Memory B cell (primary cell): Measurements from ENCODE around the gene DPYSL3.
"Not testable (repeated sequence)": the region's sequence is repeated elsewhere in the genome, so short reads cannot be mapped to it uniquely, and the experiment has no call there.

Experiments used
- ATAC-seq: fragments of 150-1000 bp; cut with Tn5 transposase; 2 replicates; pipeline ENCODE4 v1.10.0; 2021; ENCODE audit warnings: low read depth, mild to moderate bottlenecking, moderate library complexity
- DNase-seq, 2 donors: peaks; one replicate each; pipeline ENCODE4 v3.0.0; 2022; ENCODE audit warnings: low spot score in 2 of 2
- H3K27ac Mint-ChIP-seq: one replicate; pipeline ENCODE4 v1.8.0; 2022; ENCODE audit warnings: mild to moderate bottlenecking, moderate library complexity, mixed read lengths
- H3K27me3 Mint-ChIP-seq: one replicate; pipeline ENCODE4 v1.8.0; 2022; ENCODE audit warnings: mixed read lengths
- H3K36me3 Mint-ChIP-seq: one replicate; pipeline ENCODE4 v1.8.0; 2022; ENCODE audit warnings: mild to moderate bottlenecking, mixed read lengths
- H3K4me1 Mint-ChIP-seq: one replicate; pipeline ENCODE4 v1.8.0; 2022; ENCODE audit warnings: mixed read lengths
- H3K4me3 Mint-ChIP-seq: one replicate; pipeline ENCODE4 v1.8.0; 2022; ENCODE audit warnings: mild to moderate bottlenecking, moderate library complexity, mixed read lengths
- H3K9me3 Mint-ChIP-seq: one replicate; pipeline ENCODE4 v1.8.0; 2022; ENCODE audit warnings: mixed read lengths

DPYSL3 gene

GRCh38 chr5:147382776-147383175, 127.1 kb downstream of the DPYSL3 start:
- H3K27me3 Mint-ChIP-seq = no peaks in the 10 kb centered on the region
- ATAC-seq = no peak

GRCh38 chr5:147381555-147381954, 128.3 kb downstream of the DPYSL3 start:
- Mint-ChIP-seq H3K4me1 (no peaks in the 10 kb centered on the region), H3K9me3 (peaks cover 7% of the 10 kb centered on the region), H3K4me3 (no peak overlapping the region), H3K27me3 (no peaks in the 10 kb centered on the region), H3K27ac (no peak overlapping the region), H3K36me3 (no peaks in the 10 kb centered on the region)
- no peak for DNase-seq
- no peak for ATAC-seq

More at GRCh38 chr5:147382776-147383175, 127.1 kb downstream of the DPYSL3 start:
- Mint-ChIP-seq H3K4me3 (no peak overlapping the region), H3K9me3 (peaks cover 7% of the 10 kb centered on the region), H3K27ac (no peak overlapping the region), H3K4me1 (no peaks in the 10 kb centered on the region), H3K36me3 (no peaks in the 10 kb centered on the region)
- DNase-seq = no peak

- Mint-ChIP-seq H3K4me3 (no peak overlapping the region), H3K27me3 (no peaks in the 10 kb centered on the region), H3K4me1 (no peaks in the 10 kb centered on the region), H3K9me3 (peaks cover 7% of the 10 kb centered on the region), H3K36me3 (no peaks in the 10 kb centered on the region), H3K27ac (no peak overlapping the region)
- ATAC-seq (no peak), DNase-seq (no peak)
These were observed 132.2 kb downstream of the DPYSL3 start for GRCh38 chr5:147377682-147378081.

- H3K4me1 Mint-ChIP-seq = no peaks in the 10 kb centered on the region
- no peaks in the 10 kb centered on the region for H3K27me3 Mint-ChIP-seq
- H3K4me3 Mint-ChIP-seq = no peak overlapping the region
- H3K9me3 Mint-ChIP-seq = peaks cover 7% of the 10 kb centered on the region
- H3K36me3 Mint-ChIP-seq = no peaks in the 10 kb centered on the region
- ATAC-seq = no peak
- H3K27ac Mint-ChIP-seq = no peak overlapping the region
- DNase-seq = no peak
These were observed 134.7 kb downstream of the DPYSL3 start for GRCh38 chr5:147375151-147375550.

- Mint-ChIP-seq H3K4me1 (no peaks in the 10 kb centered on the region), H3K27ac (no peak overlapping the region), H3K27me3 (no peaks in the 10 kb centered on the region), H3K4me3 (no peak overlapping the region), H3K9me3 (peaks cover 2% of the 10 kb centered on the region), H3K36me3 (no peaks in the 10 kb centered on the region)
- ATAC-seq (no peak), DNase-seq (no peak)
These were observed 136.5 kb downstream of the DPYSL3 start for GRCh38 chr5:147373328-147373727.

- H3K27ac Mint-ChIP-seq = no peak overlapping the region
- ATAC-seq = no peak
- no peaks in the 10 kb centered on the region for H3K4me1 Mint-ChIP-seq
- peaks cover 2% of the 10 kb centered on the region for H3K9me3 Mint-ChIP-seq
- no peak overlapping the region for H3K4me3 Mint-ChIP-seq
- DNase-seq = no peak
- no peaks in the 10 kb centered on the region for H3K36me3 Mint-ChIP-seq
- H3K27me3 Mint-ChIP-seq = no peaks in the 10 kb centered on the region
These were observed 137.7 kb downstream of the DPYSL3 start for GRCh38 chr5:147372191-147372590.

- H3K27me3 Mint-ChIP-seq = no peaks in the 10 kb centered on the region
- DNase-seq (no peak), ATAC-seq (no peak)
- H3K4me3 Mint-ChIP-seq = no peak overlapping the region
- H3K36me3 Mint-ChIP-seq = no peaks in the 10 kb centered on the region
- no peak overlapping the region for H3K27ac Mint-ChIP-seq
- no peaks in the 10 kb centered on the region for H3K4me1 Mint-ChIP-seq
- peaks cover 2% of the 10 kb centered on the region for H3K9me3 Mint-ChIP-seq
These were observed 138.6 kb downstream of the DPYSL3 start for GRCh38 chr5:147371290-147371689.

GRCh38 chr5:147369742-147370374, 140.0 kb downstream of the DPYSL3 start:
- Mint-ChIP-seq H3K9me3 (peaks cover 3% of the 10 kb centered on the region), H3K36me3 (no peaks in the 10 kb centered on the region), H3K4me3 (no peak overlapping the region), H3K27me3 (no peaks in the 10 kb centered on the region), H3K4me1 (no peaks in the 10 kb centered on the region), H3K27ac (no peak overlapping the region)
- ATAC-seq (no peak), DNase-seq (no peak)

GRCh38 chr5:147367381-147367780, 142.5 kb downstream of the DPYSL3 start:
- not testable (repeated sequence) for H3K4me1 Mint-ChIP-seq, H3K4me3 Mint-ChIP-seq, ATAC-seq, DNase-seq, H3K36me3 Mint-ChIP-seq, H3K27me3 Mint-ChIP-seq, H3K9me3 Mint-ChIP-seq, H3K27ac Mint-ChIP-seq

- Mint-ChIP-seq H3K4me3 (no peak overlapping the region), H3K36me3 (no peaks in the 10 kb centered on the region), H3K27ac (no peak overlapping the region)
These were observed 148.3 kb downstream of the DPYSL3 start for GRCh38 chr5:147361441-147362175.

GRCh38 chr5:147360816-147361215, 149.1 kb downstream of the DPYSL3 start:
- Mint-ChIP-seq H3K36me3 (no peaks in the 10 kb centered on the region), H3K27me3 (no peaks in the 10 kb centered on the region), H3K4me3 (no peak overlapping the region), H3K9me3 (peaks cover 4% of the 10 kb centered on the region), H3K27ac (no peak overlapping the region), H3K4me1 (no peaks in the 10 kb centered on the region)
- no peak for ATAC-seq
- DNase-seq = no peak

More at GRCh38 chr5:147361441-147362175, 148.3 kb downstream of the DPYSL3 start:
- Mint-ChIP-seq H3K9me3 (peaks cover 4% of the 10 kb centered on the region), H3K4me1 (no peaks in the 10 kb centered on the region), H3K27me3 (no peaks in the 10 kb centered on the region)
- DNase-seq (no peak), ATAC-seq (no peak)

- ATAC-seq = no peak
- no peaks in the 10 kb centered on the region for H3K36me3 Mint-ChIP-seq
These were observed 150.3 kb downstream of the DPYSL3 start for GRCh38 chr5:147359581-147359980.

GRCh38 chr5:147359101-147359500, 150.8 kb downstream of the DPYSL3 start:
- Mint-ChIP-seq H3K4me1 (no peaks in the 10 kb centered on the region), H3K27me3 (no peaks in the 10 kb centered on the region), H3K4me3 (no peak overlapping the region), H3K27ac (no peak overlapping the region), H3K36me3 (no peaks in the 10 kb centered on the region), H3K9me3 (peaks cover under 1% of the 10 kb centered on the region)
- ATAC-seq = no peak
- no peak for DNase-seq

More at GRCh38 chr5:147359581-147359980, 150.3 kb downstream of the DPYSL3 start:
- DNase-seq = no peak
- H3K4me3 Mint-ChIP-seq = no peak overlapping the region
- no peaks in the 10 kb centered on the region for H3K4me1 Mint-ChIP-seq
- H3K27ac Mint-ChIP-seq = no peak overlapping the region
- no peaks in the 10 kb centered on the region for H3K27me3 Mint-ChIP-seq
- H3K9me3 Mint-ChIP-seq = peaks cover 3% of the 10 kb centered on the region

GRCh38 chr5:147349241-147349640, 160.6 kb downstream of the DPYSL3 start:
- ATAC-seq = no peak
- Mint-ChIP-seq H3K4me1 (no peaks in the 10 kb centered on the region), H3K27ac (no peak overlapping the region), H3K27me3 (no peaks in the 10 kb centered on the region), H3K9me3 (no peaks in the 10 kb centered on the region), H3K4me3 (no peak overlapping the region), H3K36me3 (no peaks in the 10 kb centered on the region)
- DNase-seq = no peak

GRCh38 chr5:147348451-147348850, 161.4 kb downstream of the DPYSL3 start:
- ATAC-seq (no peak), DNase-seq (no peak)
- H3K4me1 Mint-ChIP-seq = no peaks in the 10 kb centered on the region
- no peaks in the 10 kb centered on the region for H3K36me3 Mint-ChIP-seq
- H3K4me3 Mint-ChIP-seq = no peak overlapping the region
- no peak overlapping the region for H3K27ac Mint-ChIP-seq
- no peaks in the 10 kb centered on the region for H3K27me3 Mint-ChIP-seq
- H3K9me3 Mint-ChIP-seq = no peaks in the 10 kb centered on the region
